Sigmoid colon (tissue), 4 donors: ENCODE data around the gene PHTF2.

Source experiments
- POLR2A ChIP-seq, 2 donors: fragments of 450-650 bp; IDR thresholded peaks; one replicate each; pipeline ENCODE4 v1.6.1; 2016; ENCODE audit warnings: antibody characterized with exemption in 2 of 2, mild to moderate bottlenecking in 2 of 2, moderate library complexity in 2 of 2
- POLR2AphosphoS5 ChIP-seq, 4 donors: sonication (generic); formaldehyde crosslinking; IDR thresholded peaks; one replicate each; pipeline ENCODE4 v1.6.1; 2017; ENCODE audit warnings: antibody characterized with exemption in 4 of 4
- TF ChIP-seq, protein P1 (sequence below), 4 experiments: fragments of 450-650 bp in 3 of 4; fragments of 200-600 bp in 1 of 4; IDR thresholded peaks; one replicate each; pipeline ENCODE4 v1.5.1; 2016 to 2019; ENCODE audit warnings: antibody characterized with exemption in 4 of 4, mild to moderate bottlenecking in 3 of 4, moderate library complexity in 2 of 4

DNA sequence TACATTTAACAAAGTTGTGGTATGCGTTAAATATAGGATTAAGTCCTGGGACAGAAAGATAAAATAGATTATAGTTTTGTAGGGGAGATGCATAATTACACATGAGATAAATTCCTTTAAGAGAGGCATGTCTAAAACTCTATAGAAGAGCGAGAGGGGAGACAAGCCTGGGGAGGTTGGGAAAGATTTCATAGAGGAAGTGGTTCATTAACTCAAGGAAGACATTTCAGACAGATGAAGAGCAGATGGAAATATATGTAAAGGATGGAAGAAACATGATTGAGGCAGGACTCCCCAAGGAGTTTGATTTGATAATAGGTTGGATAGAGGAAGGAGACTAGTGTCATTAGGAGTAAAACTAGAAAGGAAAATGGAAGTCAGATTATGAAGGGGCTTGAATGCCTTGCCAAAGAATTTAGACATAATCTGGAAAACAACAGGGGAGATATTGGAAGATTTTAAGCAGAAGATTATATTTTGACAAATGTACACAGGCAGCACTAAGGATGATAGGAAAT lies 96.1 kb downstream of the PHTF2 start:
- TF ChIP-seq, protein P1, sequence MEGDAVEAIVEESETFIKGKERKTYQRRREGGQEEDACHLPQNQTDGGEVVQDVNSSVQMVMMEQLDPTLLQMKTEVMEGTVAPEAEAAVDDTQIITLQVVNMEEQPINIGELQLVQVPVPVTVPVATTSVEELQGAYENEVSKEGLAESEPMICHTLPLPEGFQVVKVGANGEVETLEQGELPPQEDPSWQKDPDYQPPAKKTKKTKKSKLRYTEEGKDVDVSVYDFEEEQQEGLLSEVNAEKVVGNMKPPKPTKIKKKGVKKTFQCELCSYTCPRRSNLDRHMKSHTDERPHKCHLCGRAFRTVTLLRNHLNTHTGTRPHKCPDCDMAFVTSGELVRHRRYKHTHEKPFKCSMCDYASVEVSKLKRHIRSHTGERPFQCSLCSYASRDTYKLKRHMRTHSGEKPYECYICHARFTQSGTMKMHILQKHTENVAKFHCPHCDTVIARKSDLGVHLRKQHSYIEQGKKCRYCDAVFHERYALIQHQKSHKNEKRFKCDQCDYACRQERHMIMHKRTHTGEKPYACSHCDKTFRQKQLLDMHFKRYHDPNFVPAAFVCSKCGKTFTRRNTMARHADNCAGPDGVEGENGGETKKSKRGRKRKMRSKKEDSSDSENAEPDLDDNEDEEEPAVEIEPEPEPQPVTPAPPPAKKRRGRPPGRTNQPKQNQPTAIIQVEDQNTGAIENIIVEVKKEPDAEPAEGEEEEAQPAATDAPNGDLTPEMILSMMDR (IDR thresholded peaks at IDR 0.05): no peak
- TF ChIP-seq POLR2A (IDR thresholded peaks at IDR 0.05) (no peak), POLR2AphosphoS5 (IDR thresholded peaks at IDR 0.05) (no peak)
